ENCODE results near the gene TTLL7. TPM values are rescaled to one million over a fixed set of nuclear protein-coding genes. Genes with fewer than 3 reads are reported as not detected.

Gene TTLL7
- total and polyA plus RNA-seq, 4 experiments from 2014 or later: 0.06 to 2.8 (median 0.33) TPM

GRCh38 chr1:83958704-83959103 is 40.2 kb downstream of the TTLL7 start:
- Mint-ChIP-seq H3K27ac (no peak overlapping the region), H3K4me3 (no peak overlapping the region), H3K27me3 (peaks cover 3 to 4% of the 10 kb centered on the region in 2 donors), H3K4me1 (no peaks in the 10 kb centered on the region), H3K36me3 (no peaks in the 10 kb centered on the region), H3K9me3 (no peaks in the 10 kb centered on the region)
- DNase-seq: no peak
- Histone ChIP-seq H3K9me3 (ENCODE audit: control insufficient read depth in 1 of 2, low read length in 2 of 2) (no peaks in the 10 kb centered on the region), H3K27me3 (ENCODE audit: insufficient read depth, low read length) (no peaks in the 10 kb centered on the region), H3K27ac (ENCODE audit: low read depth, low read length) (no peak overlapping the region), H3K4me3 (ENCODE audit: low read length in 2 of 2) (no peak overlapping the region), H3K4me1 (ENCODE audit: insufficient read depth, low read length) (no peaks in the 10 kb centered on the region), H3K36me3 (ENCODE audit: insufficient read depth, low read length) (no peaks in the 10 kb centered on the region)
- intact Hi-C loops (cut with micrococcal nuclease): no loop called here
- CTCF ChIA-PET (ENCODE audit: partially characterized antibody): no interaction called here
- POLR2A ChIA-PET (ENCODE audit: partially characterized antibody): no interaction called here

- H3K4me1 Mint-ChIP-seq: no peaks in the 10 kb centered on the region
- peaks cover 3 to 9% of the 10 kb centered on the region in 2 donors for H3K27me3 Mint-ChIP-seq
- H3K9me3 Mint-ChIP-seq: no peaks in the 10 kb centered on the region
- H3K27ac Mint-ChIP-seq: no peak overlapping the region
- no peaks in the 10 kb centered on the region for H3K4me1 ChIP-seq (ENCODE audit: insufficient read depth, low read length)
- POLR2A ChIA-PET (ENCODE audit: partially characterized antibody): no interaction called here
- H3K27ac ChIP-seq (ENCODE audit: low read depth, low read length): no peak overlapping the region
- no peaks in the 10 kb centered on the region for H3K36me3 ChIP-seq (ENCODE audit: insufficient read depth, low read length)
- no peaks in the 10 kb centered on the region for H3K27me3 ChIP-seq (ENCODE audit: insufficient read depth, low read length)
- CTCF ChIA-PET (ENCODE audit: partially characterized antibody): no interaction called here
- intact Hi-C loops (cut with micrococcal nuclease): no loop called here
- no peak overlapping the region for H3K4me3 ChIP-seq (ENCODE audit: low read length in 2 of 2)
- no peaks in the 10 kb centered on the region for H3K9me3 ChIP-seq (ENCODE audit: control insufficient read depth in 1 of 2, low read length in 2 of 2)
- no peaks in the 10 kb centered on the region for H3K36me3 Mint-ChIP-seq
- no peak overlapping the region for H3K4me3 Mint-ChIP-seq
- DNase-seq: no peak
These were observed 44.6 kb downstream of the TTLL7 start for GRCh38 chr1:83954166-83954823.

GRCh38 chr1:83950106-83950661 is 48.7 kb downstream of the TTLL7 start:
- H3K4me3 ChIP-seq (ENCODE audit: low read length in 2 of 2): no peak overlapping the region
- no peaks in the 10 kb centered on the region for H3K27me3 ChIP-seq (ENCODE audit: insufficient read depth, low read length)
- no peaks in the 10 kb centered on the region for H3K4me1 Mint-ChIP-seq
- CTCF ChIA-PET (ENCODE audit: partially characterized antibody): no interaction called here
- peaks cover 3 to 6% of the 10 kb centered on the region in 2 donors for H3K27me3 Mint-ChIP-seq
- POLR2A ChIA-PET (ENCODE audit: partially characterized antibody): no interaction called here
- H3K9me3 Mint-ChIP-seq: no peaks in the 10 kb centered on the region
- intact Hi-C loops (cut with micrococcal nuclease): no loop called here
- H3K4me1 ChIP-seq (ENCODE audit: insufficient read depth, low read length): no peaks in the 10 kb centered on the region
- H3K9me3 ChIP-seq (ENCODE audit: control insufficient read depth in 1 of 2, low read length in 2 of 2): no peaks in the 10 kb centered on the region
- no peak overlapping the region for H3K27ac ChIP-seq (ENCODE audit: low read depth, low read length)
- no peaks in the 10 kb centered on the region for H3K36me3 ChIP-seq (ENCODE audit: insufficient read depth, low read length)
- no peaks in the 10 kb centered on the region for H3K36me3 Mint-ChIP-seq
- no peak overlapping the region for H3K27ac Mint-ChIP-seq
- H3K4me3 Mint-ChIP-seq: no peak overlapping the region
- no peak for DNase-seq

- no peak overlapping the region for H3K27ac Mint-ChIP-seq
- no peak overlapping the region for H3K27ac ChIP-seq (ENCODE audit: low read depth, low read length)
- H3K36me3 Mint-ChIP-seq: peaks cover 0 to 4% of the 10 kb centered on the region in 2 donors
- ChIA-PET CTCF (ENCODE audit: partially characterized antibody) (interaction anchor here (1.2 to 1.5 kb wide), 2 partner anchors 9 to 11 kb away, joined by 3 to 5 read pairs; no protein-coding TSS in a partner anchor), POLR2A (ENCODE audit: partially characterized antibody) (no interaction called here)
- no peaks in the 10 kb centered on the region for H3K27me3 ChIP-seq (ENCODE audit: insufficient read depth, low read length)
- H3K9me3 ChIP-seq (ENCODE audit: control insufficient read depth in 1 of 2, low read length in 2 of 2): no peaks in the 10 kb centered on the region
- H3K9me3 Mint-ChIP-seq: peaks cover 0 to 24% (median 17%) of the 10 kb centered on the region in 8 donors
- H3K4me1 Mint-ChIP-seq: no peaks in the 10 kb centered on the region
- intact Hi-C loops (cut with micrococcal nuclease): no loop called here
- H3K4me3 ChIP-seq (ENCODE audit: low read length in 2 of 2): no peak overlapping the region
- H3K4me3 Mint-ChIP-seq: no peak overlapping the region
- no peak for DNase-seq
- no peaks in the 10 kb centered on the region for H3K36me3 ChIP-seq (ENCODE audit: insufficient read depth, low read length)
- peaks cover 2 to 3% of the 10 kb centered on the region in 2 donors for H3K27me3 Mint-ChIP-seq
- no peaks in the 10 kb centered on the region for H3K4me1 ChIP-seq (ENCODE audit: insufficient read depth, low read length)
These were observed 56.0 kb downstream of the TTLL7 start for GRCh38 chr1:83942914-83943313.

- no peaks in the 10 kb centered on the region for H3K36me3 Mint-ChIP-seq
- no peak overlapping the region for H3K4me3 Mint-ChIP-seq
- CTCF ChIA-PET (ENCODE audit: partially characterized antibody): interaction anchor here (1.0 to 3.7 kb wide), 6 partner anchors 9 to 838 kb away, joined by 3 to 25 read pairs (median 4); no protein-coding TSS in a partner anchor
These were observed 64.4 kb downstream of the TTLL7 start for GRCh38 chr1:83934550-83934949.

GRCh38 chr1:83932693-83933092 is 66.2 kb downstream of the TTLL7 start:
- Mint-ChIP-seq H3K27me3 (peaks cover 4 to 5% of the 10 kb centered on the region in 2 donors), H3K27ac (no peak overlapping the region), H3K4me3 (no peak overlapping the region), H3K36me3 (no peaks in the 10 kb centered on the region), H3K4me1 (no peaks in the 10 kb centered on the region), H3K9me3 (no peaks in the 10 kb centered on the region)
- POLR2A ChIA-PET (ENCODE audit: partially characterized antibody): no interaction called here
- Histone ChIP-seq H3K36me3 (ENCODE audit: insufficient read depth, low read length) (no peaks in the 10 kb centered on the region), H3K27ac (ENCODE audit: low read depth, low read length) (no peak overlapping the region), H3K4me3 (ENCODE audit: low read length in 2 of 2) (no peak overlapping the region), H3K4me1 (ENCODE audit: insufficient read depth, low read length) (no peaks in the 10 kb centered on the region), H3K27me3 (ENCODE audit: insufficient read depth, low read length) (no peaks in the 10 kb centered on the region), H3K9me3 (ENCODE audit: control insufficient read depth in 1 of 2, low read length in 2 of 2) (no peaks in the 10 kb centered on the region)
- CTCF ChIA-PET (ENCODE audit: partially characterized antibody): interaction anchor here (0.8 to 3.7 kb wide), 4 partner anchors 24 to 839 kb away, joined by 3 to 25 read pairs (median 7); no protein-coding TSS in a partner anchor
- intact Hi-C loops (cut with micrococcal nuclease): loop anchor here (5.0 kb wide), 1 partner anchor 1005 kb away; no protein-coding TSS in a partner anchor
- DNase-seq: no peak

More at GRCh38 chr1:83934550-83934949, 64.4 kb downstream of the TTLL7 start:
- H3K27me3 Mint-ChIP-seq: peaks cover 2 to 4% of the 10 kb centered on the region in 2 donors
- no peaks in the 10 kb centered on the region for H3K4me1 ChIP-seq (ENCODE audit: insufficient read depth, low read length)
- H3K27ac ChIP-seq (ENCODE audit: low read depth, low read length): no peak overlapping the region
- no peaks in the 10 kb centered on the region for H3K9me3 Mint-ChIP-seq
- H3K4me1 Mint-ChIP-seq: no peaks in the 10 kb centered on the region
- POLR2A ChIA-PET (ENCODE audit: partially characterized antibody): no interaction called here
- DNase-seq: no peak
- no peak overlapping the region for H3K4me3 ChIP-seq (ENCODE audit: low read length in 2 of 2)
- no peaks in the 10 kb centered on the region for H3K9me3 ChIP-seq (ENCODE audit: control insufficient read depth in 1 of 2, low read length in 2 of 2)
- H3K36me3 ChIP-seq (ENCODE audit: insufficient read depth, low read length): no peaks in the 10 kb centered on the region
- H3K27ac Mint-ChIP-seq: no peak overlapping the region
- intact Hi-C loops (cut with micrococcal nuclease): loop anchor here (5.0 kb wide), 1 partner anchor 1003 kb away; no protein-coding TSS in a partner anchor
- no peaks in the 10 kb centered on the region for H3K27me3 ChIP-seq (ENCODE audit: insufficient read depth, low read length)

GRCh38 chr1:83932281-83932680 is 66.7 kb downstream of the TTLL7 start:
- no peak for DNase-seq
- Histone ChIP-seq H3K9me3 (ENCODE audit: control insufficient read depth in 1 of 2, low read length in 2 of 2) (no peaks in the 10 kb centered on the region), H3K27ac (ENCODE audit: low read depth, low read length) (no peak overlapping the region), H3K36me3 (ENCODE audit: insufficient read depth, low read length) (no peaks in the 10 kb centered on the region), H3K4me3 (ENCODE audit: low read length in 2 of 2) (no peak overlapping the region), H3K27me3 (ENCODE audit: insufficient read depth, low read length) (no peaks in the 10 kb centered on the region), H3K4me1 (ENCODE audit: insufficient read depth, low read length) (no peaks in the 10 kb centered on the region)
- intact Hi-C loops (cut with micrococcal nuclease): loop anchor here (5.0 kb wide), 1 partner anchor 1005 kb away; no protein-coding TSS in a partner anchor
- ChIA-PET POLR2A (ENCODE audit: partially characterized antibody) (no interaction called here), CTCF (ENCODE audit: partially characterized antibody) (interaction anchor here (0.7 to 3.7 kb wide), 11 partner anchors 11 to 850 kb away, joined by 3 to 25 read pairs (median 4); partner anchors contain the start of gene PRKACB)
- Mint-ChIP-seq H3K4me3 (no peak overlapping the region), H3K9me3 (no peaks in the 10 kb centered on the region), H3K27ac (no peak overlapping the region), H3K36me3 (no peaks in the 10 kb centered on the region), H3K4me1 (no peaks in the 10 kb centered on the region), H3K27me3 (peaks cover 4 to 5% of the 10 kb centered on the region in 2 donors)
